CD4-positive, alpha-beta T cell treated with Interleukin-1 beta for 1 hour (primary cell): ENCODE measurements around the gene PDE6A.

ENCODE experiments used
- DNase-seq, 2 donors: peaks; one replicate each; pipeline ENCODE4 v3.0.0-alpha.2; 2020 to 2022

PDE6A gene

GRCh38 chr5:149944666-149945065 is at the start of gene PDE6A:
Gene PDE6A, minus strand, starts transcription at chr5:149944793. Its CDS starts 120 bp downstream, at chr5:149944673.
- DNase-seq: no peak

- DNase-seq: no peak
Observed at GRCh38 chr5:149993471-149993870, 48.9 kb upstream of the PDE6A start.

- peak; percentile 67 to 74 for DNase-seq
Observed at GRCh38 chr5:149990518-149991376, 46.2 kb upstream of the PDE6A start.

GRCh38 chr5:149988126-149988525 is 43.5 kb upstream of the PDE6A start:
- DNase-seq: no peak

GRCh38 chr5:149982505-149982904 is 37.9 kb upstream of the PDE6A start:
- DNase-seq: no peak

- no peak for DNase-seq
Observed at GRCh38 chr5:149981206-149981605, 36.6 kb upstream of the PDE6A start.

GRCh38 chr5:149979896-149980295 is 35.3 kb upstream of the PDE6A start:
- no peak for DNase-seq

- DNase-seq: no peak
Observed at GRCh38 chr5:149975409-149975808, 30.8 kb upstream of the PDE6A start.

GRCh38 chr5:149969181-149969930 is 24.8 kb upstream of the PDE6A start:
- DNase-seq: no peak

- no peak for DNase-seq
Observed at GRCh38 chr5:149966946-149967345, 22.4 kb upstream of the PDE6A start.

- no peak for DNase-seq
Observed at GRCh38 chr5:149963729-149964128, 19.1 kb upstream of the PDE6A start.

- no peak for DNase-seq
Observed at GRCh38 chr5:149962601-149963300, 18.2 kb upstream of the PDE6A start.

GRCh38 chr5:149961957-149962409 is 17.4 kb upstream of the PDE6A start:
- DNase-seq: peak in 1 of 2 donors; percentile 17

GRCh38 chr5:149961186-149961685 is 16.6 kb upstream of the PDE6A start:
- DNase-seq: no peak

GRCh38 chr5:149960272-149961185 is 15.9 kb upstream of the PDE6A start, which contains the start of gene SLC26A2:
Gene SLC26A2, plus strand, starts transcription at chr5:149960758. Its CDS starts 16,895 bp downstream, at chr5:149977653.
- DNase-seq: peak; percentile 94 to 95

- peak; percentile 44 to 69 for DNase-seq
Observed at GRCh38 chr5:149959406-149960236, 15.0 kb upstream of the PDE6A start.

GRCh38 chr5:149957855-149958254 is 13.3 kb upstream of the PDE6A start:
- no peak for DNase-seq

GRCh38 chr5:149956685-149957084 is 12.1 kb upstream of the PDE6A start:
- no peak for DNase-seq

- no peak for DNase-seq
Observed at GRCh38 chr5:149954798-149955197, 10.2 kb upstream of the PDE6A start.

GRCh38 chr5:149953436-149954121 is 9.0 kb upstream of the PDE6A start:
- no peak for DNase-seq
